Measurements from ENCODE around the gene INKA2.
A peak's percentile ranks its signal among the peaks of the same experiment; 100 is the strongest.

INKA2 gene

GRCh38 chr1:111696330-111696729 lies 42.9 kb downstream of the INKA2 start:
- no peak for DNase-seq

- no peak for DNase-seq
Observed at GRCh38 chr1:111695801-111696200, 43.4 kb downstream of the INKA2 start.

- no peak for DNase-seq
Observed at GRCh38 chr1:111691886-111692285, 47.3 kb downstream of the INKA2 start.

GRCh38 chr1:111690306-111690617 lies 48.9 kb downstream of the INKA2 start:
- peak in 1 of 2 experiments; percentile 10 for DNase-seq

Measured in cerebellar nuclear complex (tissue), 1 donor.